Caco-2 (cell line): ENCODE data around the gene KRT17. TPM values are rescaled to one million over a fixed set of nuclear protein-coding genes. Genes with fewer than 3 reads are reported as not detected.
"Not testable (repeated sequence)": the region's sequence is repeated elsewhere in the genome, so short reads cannot be mapped to it uniquely, and the experiment has no call there.

Source experiments
- BruUV-seq: library from RNA; stranded (reverse); fragments of 400-500 nt; replicated peaks from 2 replicates; lab custom pipeline; 2021; lab: Mats Ljungman, UMichigan
- CTCF ChIA-PET: fragments of 300-600 bp; sonication (Branson Sonifier 250); formaldehyde crosslinking; loops from one replicate; lab custom pipeline; 2022; ENCODE audit warnings: antibody characterized with exemption; lab: Charles Lee
- POLR2A ChIA-PET: fragments of 300-600 bp; sonication (Branson Sonifier 250); formaldehyde crosslinking; loops from one replicate; lab custom pipeline; 2022; ENCODE audit warnings: antibody characterized with exemption; lab: Charles Lee
- DNase-seq, 2 experiments: peaks; one replicate each; pipeline versions ENCODE4 v3.0.0 to v3.0.0-alpha.2; 2020 to 2022
- H3K27me3 ChIP-seq: replicated peaks from 2 replicates; pipeline ENCODE4 v1.6.0; 2011; ENCODE audit warnings: low read length; ENCODE audit not compliant: control insufficient read depth, insufficient read depth
- H3K36me3 ChIP-seq: 2 replicates; pipeline ENCODE4 v1.5.1; 2011; ENCODE audit warnings: low read length; ENCODE audit not compliant: control insufficient read depth, insufficient read depth
- H3K4me1 ChIP-seq: fragments of 250-450 bp; sonication (Bioruptor Pico); 2 replicates; pipeline ENCODE4 v1.5.1; 2020; ENCODE audit warnings: mild to moderate bottlenecking
- H3K4me3 ChIP-seq: 2 replicates; pipeline ENCODE4 v1.5.1; 2011; ENCODE audit warnings: low read depth, mild to moderate bottlenecking, control low read depth, low read length
- H3K9me3 ChIP-seq: fragments of 250-450 bp; sonication (Bioruptor Pico); 2 replicates; pipeline ENCODE4 v1.5.1; 2020; ENCODE audit warnings: mild to moderate bottlenecking, moderate library complexity
- H3K27ac Mint-ChIP-seq: one replicate; pipeline ENCODE4 v1.8.0; 2022; ENCODE audit warnings: mixed read lengths; ENCODE audit not compliant: unreplicated experiment
- H3K27me3 Mint-ChIP-seq: one replicate; pipeline ENCODE4 v1.8.0; 2022; ENCODE audit warnings: mixed read lengths; ENCODE audit not compliant: insufficient read depth, unreplicated experiment
- H3K36me3 Mint-ChIP-seq: one replicate; pipeline ENCODE4 v1.8.0; 2022; ENCODE audit warnings: mild to moderate bottlenecking, mixed read lengths; ENCODE audit not compliant: insufficient read depth, unreplicated experiment
- H3K4me1 Mint-ChIP-seq: one replicate; pipeline ENCODE4 v1.8.0; 2022; ENCODE audit warnings: low read depth, mixed read lengths; ENCODE audit not compliant: unreplicated experiment
- H3K4me3 Mint-ChIP-seq: one replicate; pipeline ENCODE4 v1.8.0; 2022; ENCODE audit warnings: mild to moderate bottlenecking, moderate library complexity, mixed read lengths; ENCODE audit not compliant: unreplicated experiment
- H3K9me3 Mint-ChIP-seq: one replicate; pipeline ENCODE4 v1.8.0; 2022; ENCODE audit warnings: mixed read lengths; ENCODE audit not compliant: unreplicated experiment
- intact Hi-C: fragments of 100-400 bp; cut with micrococcal nuclease; formaldehyde crosslinking; loops from one replicate; pipeline ENCODE4 v1.10.0; 2022; ENCODE audit not compliant: unreplicated experiment
- total RNA-seq: library from RNA; stranded (reverse); gene quantifications from 2 replicates; pipeline ENCODE4 v1.2.3, GENCODE V29; 2022
- TF ChIP-seq, protein P1 (sequence below), 2 experiments: fragments of 200-600 bp in 1 of 2; IDR thresholded peaks; 1 replicate in 1 of 2; 2 replicates in 1 of 2; pipeline versions ENCODE4 v1.5.1 to v1.8.0; 2011 to 2022; ENCODE audit warnings: antibody characterized with exemption in 1 of 2, control low read depth in 1 of 2, inconsistent platforms in 1 of 2, low read depth in 1 of 2, low read length in 1 of 2, mild to moderate bottlenecking in 1 of 2, moderate library complexity in 1 of 2; ENCODE audit not compliant: insufficient read depth in 1 of 2, severe bottlenecking in 1 of 2, unreplicated experiment in 1 of 2

The KRT17 gene
- total RNA-seq, 1 experiment from 2014 or later, result 2.8 TPM

DNA sequence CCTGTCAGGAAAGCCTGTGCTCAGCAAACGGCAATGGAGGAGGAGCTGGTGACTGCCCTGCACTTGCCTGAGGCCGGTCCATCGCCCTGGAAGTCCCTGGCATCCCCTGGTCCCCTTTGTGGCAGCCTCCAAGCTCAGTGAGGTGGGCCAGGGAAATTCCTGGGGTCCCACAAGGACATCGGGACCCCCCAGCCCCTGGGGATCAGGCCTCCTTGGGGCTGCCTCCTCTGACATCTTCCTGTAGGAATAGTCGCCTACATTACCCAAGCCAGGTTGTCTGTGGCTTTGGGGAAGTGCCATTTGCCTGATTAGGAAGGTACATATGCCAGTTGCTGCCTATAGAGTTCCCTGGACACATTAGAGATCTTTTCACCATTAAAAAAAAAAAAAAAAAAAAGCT is 45.4 kb downstream of the KRT17 start:
- ChIA-PET CTCF (interaction anchor here (0.6 to 1.4 kb wide), 4 partner anchors 30 to 84 kb away, joined by 4 to 6 read pairs (median 4); no protein-coding TSS in a partner anchor), POLR2A (no interaction called here)
- H3K4me3 ChIP-seq, result no peak overlapping the region
- Mint-ChIP-seq H3K4me3 (no peak overlapping the region), H3K36me3 (no peaks in the 10 kb centered on the region), H3K4me1 (no peaks in the 10 kb centered on the region), H3K27ac (no peak overlapping the region), H3K27me3 (no peaks in the 10 kb centered on the region), H3K9me3 (no peaks in the 10 kb centered on the region)
- BruUV-seq, result no TSS peak
- TF ChIP-seq, protein P1, sequence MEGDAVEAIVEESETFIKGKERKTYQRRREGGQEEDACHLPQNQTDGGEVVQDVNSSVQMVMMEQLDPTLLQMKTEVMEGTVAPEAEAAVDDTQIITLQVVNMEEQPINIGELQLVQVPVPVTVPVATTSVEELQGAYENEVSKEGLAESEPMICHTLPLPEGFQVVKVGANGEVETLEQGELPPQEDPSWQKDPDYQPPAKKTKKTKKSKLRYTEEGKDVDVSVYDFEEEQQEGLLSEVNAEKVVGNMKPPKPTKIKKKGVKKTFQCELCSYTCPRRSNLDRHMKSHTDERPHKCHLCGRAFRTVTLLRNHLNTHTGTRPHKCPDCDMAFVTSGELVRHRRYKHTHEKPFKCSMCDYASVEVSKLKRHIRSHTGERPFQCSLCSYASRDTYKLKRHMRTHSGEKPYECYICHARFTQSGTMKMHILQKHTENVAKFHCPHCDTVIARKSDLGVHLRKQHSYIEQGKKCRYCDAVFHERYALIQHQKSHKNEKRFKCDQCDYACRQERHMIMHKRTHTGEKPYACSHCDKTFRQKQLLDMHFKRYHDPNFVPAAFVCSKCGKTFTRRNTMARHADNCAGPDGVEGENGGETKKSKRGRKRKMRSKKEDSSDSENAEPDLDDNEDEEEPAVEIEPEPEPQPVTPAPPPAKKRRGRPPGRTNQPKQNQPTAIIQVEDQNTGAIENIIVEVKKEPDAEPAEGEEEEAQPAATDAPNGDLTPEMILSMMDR (IDR thresholded peaks at IDR 0.05; ENCODE audit: insufficient read depth in 1 of 2, low read depth in 1 of 2, low read length in 1 of 2, severe bottlenecking in 1 of 2, unreplicated experiment in 1 of 2), result no peak
- peaks cover 2% of the 10 kb centered on the region; the same call in 1 of the 2 replicates for H3K27me3 ChIP-seq
- intact Hi-C loops, result no loop called here
- no peaks in the 10 kb centered on the region for H3K9me3 ChIP-seq
- H3K36me3 ChIP-seq, result no peaks in the 10 kb centered on the region
- peaks cover 4% of the 10 kb centered on the region; the same call in 1 of the 2 replicates for H3K4me1 ChIP-seq
- DNase-seq, result no peak

DNA sequence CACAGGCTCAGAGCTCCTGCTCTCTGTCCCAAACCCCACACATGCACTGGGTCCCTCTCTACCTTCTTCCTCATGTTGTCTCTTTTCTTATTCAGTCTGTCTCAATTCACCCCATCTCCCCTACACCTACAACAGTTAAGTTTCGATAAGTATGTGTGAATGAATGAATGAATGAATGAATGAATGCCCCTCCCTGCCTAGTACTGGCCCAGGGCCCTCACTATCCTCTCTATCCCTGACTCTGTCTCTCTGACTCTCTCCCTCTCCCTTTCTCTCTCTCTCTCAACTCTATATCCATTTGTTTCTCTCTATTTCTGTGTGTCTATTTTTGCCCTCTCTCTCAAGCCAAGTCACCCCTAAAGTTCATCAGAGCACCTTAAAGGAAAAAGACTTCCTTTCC is 45.8 kb downstream of the KRT17 start:
- peaks cover 4% of the 10 kb centered on the region; the same call in 1 of the 2 replicates for H3K4me1 ChIP-seq
- no peaks in the 10 kb centered on the region for H3K36me3 Mint-ChIP-seq
- ChIA-PET POLR2A (no interaction called here), CTCF (no interaction called here)
- H3K9me3 Mint-ChIP-seq, result no peaks in the 10 kb centered on the region
- TF ChIP-seq, protein P1 (IDR thresholded peaks at IDR 0.05; ENCODE audit: insufficient read depth in 1 of 2, low read depth in 1 of 2, low read length in 1 of 2, severe bottlenecking in 1 of 2, unreplicated experiment in 1 of 2), result no peak
- intact Hi-C loops, result no loop called here
- H3K4me3 Mint-ChIP-seq, result no peak overlapping the region
- DNase-seq, result no peak
- no TSS peak for BruUV-seq
- no peak overlapping the region for H3K4me3 ChIP-seq
- no peaks in the 10 kb centered on the region for H3K36me3 ChIP-seq
- no peak overlapping the region for H3K27ac Mint-ChIP-seq
- H3K27me3 ChIP-seq, result peaks cover 2% of the 10 kb centered on the region; the same call in 1 of the 2 replicates
- peaks cover 2% of the 10 kb centered on the region for H3K4me1 Mint-ChIP-seq
- no peaks in the 10 kb centered on the region for H3K27me3 Mint-ChIP-seq
- no peaks in the 10 kb centered on the region for H3K9me3 ChIP-seq

DNA sequence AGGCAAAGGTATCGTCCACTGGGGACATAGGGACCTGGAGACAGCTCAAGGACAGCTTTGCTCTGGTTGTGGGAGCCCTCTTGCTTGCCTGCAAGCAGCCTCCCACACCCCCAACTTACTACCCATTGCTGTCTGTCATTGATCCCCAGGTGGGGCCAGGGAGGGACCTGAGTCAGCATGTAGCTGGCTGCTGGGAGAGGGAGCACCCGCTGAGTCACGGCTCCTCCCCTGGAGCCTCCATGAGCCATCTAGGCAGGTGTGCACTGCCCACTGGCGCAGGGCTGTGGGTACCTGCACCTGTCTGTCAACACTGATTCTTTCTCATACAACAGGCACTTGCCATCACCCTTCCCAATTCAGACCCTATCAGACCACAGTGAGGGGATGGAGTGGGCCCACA is 47.6 kb downstream of the KRT17 start:
- intact Hi-C loops, CTCF ChIA-PET, BruUV-seq: not testable (repeated sequence)

More for the DNA sequence above, 47.6 kb downstream of the KRT17 start:
- H3K36me3 ChIP-seq, H3K9me3 ChIP-seq, H3K4me3 ChIP-seq, H3K4me3 Mint-ChIP-seq, H3K4me1 Mint-ChIP-seq, DNase-seq, POLR2A ChIA-PET, H3K27me3 ChIP-seq, H3K27ac Mint-ChIP-seq, H3K36me3 Mint-ChIP-seq, H3K4me1 ChIP-seq, H3K9me3 Mint-ChIP-seq, H3K27me3 Mint-ChIP-seq: not testable (repeated sequence)
